SIG-M5 treated with dmso at 0.1 percent for 504 hours (cell line): ENCODE results near the gene FTL.

Experiments
- DNase-seq: peaks from one replicate; lab custom pipeline; 2025; ENCODE audit not compliant: unreplicated experiment; lab: John Stamatoyannopoulos, UW

The FTL gene

DNA sequence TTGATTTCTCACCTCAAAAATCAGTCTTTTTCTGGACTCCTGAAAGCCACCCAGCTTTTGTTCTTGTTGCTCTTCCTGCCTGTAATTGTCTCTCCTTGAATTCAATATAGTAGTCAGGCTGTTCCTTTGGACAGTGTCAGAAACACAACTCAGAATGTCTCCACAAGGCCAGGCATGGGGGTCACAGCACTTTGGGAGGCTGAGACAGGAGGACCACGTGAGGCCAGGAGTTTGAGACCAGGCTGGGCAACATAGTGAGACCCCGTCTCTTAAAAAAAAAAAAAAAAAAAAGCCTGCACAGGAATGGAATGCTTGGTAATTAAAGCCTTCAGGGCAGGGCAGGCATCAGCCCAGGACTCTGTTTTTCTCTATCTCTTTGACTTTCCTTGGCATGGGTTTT, 19.3 kb upstream of the FTL start:
- no peak for DNase-seq

GRCh38 chr19:48946463-48947257, 18.4 kb upstream of the FTL start:
- no peak for DNase-seq

GRCh38 chr19:48947258-48947542, 17.9 kb upstream of the FTL start:
- no peak for DNase-seq

- no peak for DNase-seq
These were observed 14.9 kb upstream of the FTL start for GRCh38 chr19:48950159-48950558.

DNA sequence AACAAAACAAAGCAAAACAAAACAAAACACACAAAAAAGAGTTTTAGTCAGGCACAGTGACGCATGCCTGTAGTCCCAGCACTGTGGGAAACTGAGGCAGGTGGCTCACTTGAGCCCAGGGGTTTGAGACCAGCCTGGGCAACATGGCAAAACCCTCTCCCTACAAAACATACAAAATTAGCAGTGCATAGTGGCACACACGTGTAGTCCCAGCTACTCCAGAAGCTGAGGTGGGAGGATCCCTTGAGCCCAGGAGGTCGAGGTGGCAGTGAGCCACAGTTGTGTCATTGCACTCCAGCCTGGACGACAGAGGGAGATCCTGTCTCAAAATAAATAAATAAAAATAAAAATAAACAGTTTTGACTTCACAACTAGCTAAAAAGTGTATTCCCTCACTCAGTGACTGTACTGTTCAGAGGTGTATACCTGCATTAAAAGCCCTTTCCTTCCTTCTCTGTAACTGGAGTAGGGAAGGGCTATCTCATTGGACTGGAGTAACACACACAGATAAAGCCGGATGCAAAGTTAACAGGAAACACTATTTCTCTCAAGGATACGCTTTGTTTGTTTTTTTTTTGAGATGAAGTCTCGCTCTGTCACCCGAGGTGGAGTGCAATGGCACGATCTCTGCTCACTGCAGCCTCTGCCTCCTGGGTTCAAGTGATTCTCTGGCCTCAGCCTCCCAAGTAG, 14.1 kb upstream of the FTL start:
- no peak for DNase-seq

- no peak for DNase-seq
These were observed 12.0 kb upstream of the FTL start for GRCh38 chr19:48953141-48953540.

DNA sequence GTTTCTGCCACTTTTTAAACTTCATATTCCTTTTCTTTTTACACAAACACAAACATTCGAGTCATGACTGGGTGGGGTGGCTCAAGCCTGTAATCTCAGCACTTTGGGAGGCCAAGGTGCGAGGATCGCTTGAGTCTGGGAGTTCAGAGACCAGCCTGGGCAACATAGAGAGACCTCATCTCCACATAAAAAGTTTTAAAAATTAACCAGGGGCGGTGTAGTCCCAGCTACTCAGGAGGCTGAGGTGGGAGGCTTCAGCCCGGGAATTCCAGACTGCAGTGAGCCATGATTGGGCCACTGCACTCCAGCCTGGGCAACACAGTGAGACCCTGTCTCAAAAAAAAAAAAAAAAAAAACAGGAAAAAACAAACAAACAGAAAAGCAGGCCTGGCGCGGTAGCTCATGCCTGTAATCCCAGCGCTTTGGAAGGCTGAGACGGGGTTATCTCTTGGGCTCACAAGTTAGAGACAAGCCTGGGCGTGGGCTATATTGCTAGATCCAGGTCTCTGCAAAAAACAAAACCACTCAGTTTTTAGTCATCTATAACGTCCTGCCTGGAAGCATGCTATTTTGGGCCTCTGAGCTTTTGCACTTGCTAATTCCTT, 11.0 kb upstream of the FTL start:
- no peak for DNase-seq

DNA sequence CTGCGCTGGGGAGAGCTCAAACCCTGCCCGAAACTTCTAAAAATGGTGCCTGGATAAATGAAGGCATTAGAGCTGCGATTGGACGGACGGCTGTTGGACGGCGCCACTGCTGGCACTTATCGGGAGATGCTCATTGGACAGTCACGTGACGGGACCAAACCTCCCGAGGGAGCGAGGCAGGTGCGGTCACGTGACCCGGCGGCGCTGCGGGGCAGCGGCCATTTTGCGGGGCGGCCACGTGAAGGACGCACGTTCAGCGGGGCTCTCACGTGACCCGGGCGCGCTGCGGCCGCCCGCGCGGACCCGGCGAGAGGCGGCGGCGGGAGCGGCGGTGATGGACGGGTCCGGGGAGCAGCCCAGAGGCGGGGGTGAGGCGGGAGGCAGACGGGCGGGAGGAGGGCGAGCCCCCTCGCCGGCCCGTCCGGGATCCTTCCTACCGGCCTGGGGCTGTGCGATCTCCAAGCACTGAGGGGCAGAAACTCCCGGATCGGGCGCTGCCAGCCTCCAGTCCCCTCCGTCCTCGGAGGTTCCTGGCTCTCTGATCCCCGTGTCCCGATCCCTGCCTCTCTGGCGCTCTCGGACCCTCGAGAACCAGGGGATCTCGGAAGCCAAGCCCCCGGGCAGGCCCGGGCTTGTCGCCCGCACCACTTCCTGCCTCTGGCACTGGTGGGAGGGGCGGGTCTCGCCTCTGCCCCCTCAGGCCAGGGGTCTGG, 10.4 kb upstream of the FTL start, which contains the start of gene BAX:
TSS of gene BAX (plus strand) at position 281 of the 713 bp plus-strand sequence. CDS start at position 335, 54 bp downstream.
- peak; percentile 89 for DNase-seq

GRCh38 chr19:48955308-48955958, 9.7 kb upstream of the FTL start:
- no peak for DNase-seq

DNA sequence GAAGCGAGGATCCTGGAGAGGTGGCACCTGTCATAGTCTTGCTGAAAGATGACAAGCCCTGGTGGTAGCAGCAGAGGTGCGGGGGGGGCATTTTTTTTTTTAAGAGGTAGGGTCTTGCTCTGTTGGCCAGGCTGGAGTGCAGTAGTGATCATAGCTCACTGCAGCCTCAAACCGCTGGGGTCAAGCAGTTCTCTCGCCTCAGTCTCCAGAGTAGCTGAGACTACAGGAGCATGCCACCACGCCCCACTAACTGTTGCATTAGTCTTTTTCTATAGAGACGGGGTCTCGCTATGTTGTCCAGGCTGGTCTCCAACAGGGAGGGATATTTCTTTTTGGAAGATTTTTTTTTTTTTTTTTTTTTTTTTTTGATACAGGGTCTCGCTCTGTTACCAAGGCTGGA, 7.1 kb upstream of the FTL start:
- no peak for DNase-seq

- DNase-seq = peak; percentile 63
These were observed 5.5 kb upstream of the FTL start for GRCh38 chr19:48959341-48960239.

GRCh38 chr19:48961051-48961649, 4.0 kb upstream of the FTL start:
- DNase-seq = no peak

GRCh38 chr19:48961673-48962028, 3.5 kb upstream of the FTL start:
- no peak for DNase-seq

DNA sequence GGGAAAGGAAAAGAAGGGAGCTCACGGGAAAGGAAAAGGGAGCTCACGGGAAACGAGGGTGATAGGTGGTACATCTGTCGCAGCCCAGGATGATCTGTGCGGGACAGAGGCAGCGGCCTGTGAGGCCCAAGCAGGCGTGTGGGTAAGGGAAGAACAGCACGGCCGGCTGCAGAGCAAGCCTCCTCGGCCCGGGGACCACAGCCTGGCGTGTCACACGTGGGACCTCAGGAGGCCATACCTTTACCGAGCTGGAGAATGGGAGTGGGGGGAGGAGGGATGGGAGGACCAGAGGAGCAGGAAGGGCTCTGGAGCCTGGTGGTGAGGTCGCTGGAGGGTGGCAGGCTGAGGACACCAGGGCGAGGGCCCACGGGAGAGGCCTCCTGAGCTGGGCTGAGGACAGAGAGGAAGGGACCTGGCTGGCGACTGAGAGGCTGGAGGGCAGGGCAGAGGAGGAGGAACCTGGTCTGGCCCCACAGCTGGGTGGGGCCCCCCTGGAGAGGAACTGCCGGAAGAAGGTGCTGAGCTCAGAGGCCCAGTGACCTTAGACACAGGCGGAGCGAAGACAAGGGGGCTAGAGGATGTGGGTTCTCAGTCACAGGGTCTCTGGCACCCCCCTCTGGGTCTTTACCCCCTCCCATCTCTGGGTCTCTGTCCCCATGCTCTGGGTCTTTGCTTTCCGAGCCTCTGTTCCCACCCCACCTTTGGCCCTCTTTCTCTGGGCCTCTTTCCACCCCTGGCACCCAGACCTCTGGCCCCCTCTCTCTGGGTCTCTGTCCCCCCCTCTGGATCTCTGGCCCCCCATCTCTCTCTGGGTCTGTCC, 2.9 kb upstream of the FTL start:
- DNase-seq = peak; percentile 73

DNA sequence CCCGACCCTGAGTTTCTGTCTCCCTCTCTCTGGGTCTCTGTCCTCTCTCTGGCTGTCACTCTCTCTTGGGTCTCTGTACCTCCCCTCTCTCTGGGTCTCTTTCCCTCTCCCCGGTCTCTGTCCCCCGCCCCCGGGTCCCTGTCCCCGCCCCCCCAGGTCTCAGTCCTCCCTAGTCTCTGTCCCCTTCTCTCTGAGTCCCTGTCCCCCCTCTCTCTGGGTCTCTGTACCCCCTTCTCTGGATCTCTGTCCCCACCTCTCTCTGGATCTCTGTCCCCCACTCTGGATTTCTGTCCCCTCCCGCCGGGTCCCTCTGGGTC, 2.3 kb upstream of the FTL start:
- DNase-seq = no peak

- peak; percentile 30 for DNase-seq
These were observed 1.5 kb upstream of the FTL start for GRCh38 chr19:48963371-48964204.

GRCh38 chr19:48964205-48965039, 687 bp upstream of the FTL start:
- no peak for DNase-seq
